Measurements from ENCODE around the gene ZNF740.
A peak's percentile ranks its signal among the peaks of the same experiment; 100 is the strongest.

ZNF740 gene

DNA sequence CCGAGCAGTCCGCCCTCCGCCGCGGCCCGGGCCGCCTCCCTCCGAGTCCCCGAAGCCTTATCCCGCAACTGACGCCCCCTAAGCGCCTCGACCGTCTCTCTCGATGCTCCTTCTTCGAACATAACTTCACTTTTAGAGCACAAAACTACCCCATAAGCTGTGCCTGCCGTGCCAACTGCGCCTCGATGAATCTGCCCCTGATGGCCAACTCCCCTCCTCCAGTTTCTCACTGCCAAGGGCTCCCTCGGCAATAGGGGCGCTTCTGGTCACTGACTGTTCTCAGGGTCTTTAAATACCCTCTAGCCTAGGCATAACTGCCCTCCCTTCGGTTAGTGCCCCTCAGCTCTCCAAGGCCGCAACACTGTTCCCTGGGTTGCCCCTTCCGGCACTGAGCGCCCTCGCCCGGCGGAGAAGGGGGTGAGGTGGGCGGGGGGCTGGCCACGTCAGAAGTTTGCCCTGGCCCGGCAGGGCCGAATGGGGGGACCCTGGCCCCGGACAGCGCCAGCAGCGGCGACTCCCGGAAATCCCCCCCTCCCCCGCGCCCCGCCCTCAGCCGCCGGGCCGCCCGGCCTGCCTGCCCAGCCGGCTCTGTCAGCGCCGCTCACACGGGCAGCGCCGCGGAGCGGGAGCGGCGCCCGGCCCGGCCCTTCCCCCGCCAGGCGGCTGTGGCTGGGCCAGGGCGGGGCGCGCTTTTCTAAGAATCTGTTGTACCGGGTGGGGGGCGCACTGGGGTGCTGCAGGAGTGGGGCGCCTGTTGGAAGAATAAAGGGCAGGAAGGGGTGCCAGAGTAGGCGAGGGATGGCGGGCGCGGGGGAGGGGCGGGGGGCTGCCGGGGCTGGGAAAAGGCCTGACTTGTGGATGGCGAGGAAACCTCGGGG lies 40.9 kb downstream of the ZNF740 start:
- H3K4me3 ChIP-seq (ENCODE audit: low read length): peak overlapping the region; percentile 58
- peaks cover 35% of the 10 kb centered on the region for H3K4me1 ChIP-seq (ENCODE audit: control insufficient read depth, insufficient read depth, low read length)
- H3K36me3 ChIP-seq (ENCODE audit: control insufficient read depth, insufficient read depth, low read length): no peaks in the 10 kb centered on the region
- no peaks in the 10 kb centered on the region; the same call in 1 of the 2 replicates for H3K27me3 ChIP-seq (ENCODE audit: control insufficient read depth, insufficient read depth, low read length)
- no peaks in the 10 kb centered on the region for H3K9me3 ChIP-seq (ENCODE audit: control insufficient read depth, insufficient read depth, low read length)
- H3K27ac ChIP-seq (ENCODE audit: low read length): no peak overlapping the region
- DNase-seq (ENCODE audit: low read depth, low spot score): no peak
- WGBS (ENCODE audit: insufficient coverage, insufficient read length): no CpG with 5 or more reads among the region's 72 CpGs

DNA sequence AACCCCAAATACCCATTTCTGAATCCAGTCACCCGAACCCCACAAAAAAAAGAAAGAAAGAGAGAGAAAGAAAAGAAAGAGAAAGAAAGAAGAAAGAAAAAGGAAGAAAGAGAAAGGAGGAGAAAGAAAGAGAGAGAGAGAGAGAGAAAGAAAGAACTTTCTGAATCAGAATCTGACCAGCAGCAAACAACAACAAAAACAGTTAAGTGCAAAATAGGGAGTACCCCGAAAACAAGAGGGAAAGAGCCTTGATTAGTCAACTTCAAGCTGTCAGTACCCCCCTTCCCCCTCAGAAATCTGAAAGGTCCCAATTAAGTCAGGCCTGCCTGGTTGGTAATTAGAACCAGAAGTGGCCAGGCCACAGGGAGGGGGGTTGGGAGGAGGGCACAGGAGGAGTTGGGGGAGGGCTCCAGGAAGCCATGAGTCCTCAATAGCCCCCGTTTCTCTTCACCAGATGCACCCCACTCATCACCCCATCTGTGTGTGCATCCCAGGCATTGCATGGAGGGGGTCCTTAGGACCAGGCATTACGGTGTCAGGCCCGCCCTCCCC lies 41.7 kb downstream of the ZNF740 start:
- Histone ChIP-seq H3K9me3 (ENCODE audit: control insufficient read depth, insufficient read depth, low read length) (no peaks in the 10 kb centered on the region), H3K4me1 (ENCODE audit: control insufficient read depth, insufficient read depth, low read length) (peaks cover 32% of the 10 kb centered on the region), H3K27ac (ENCODE audit: low read length) (no peak overlapping the region), H3K36me3 (ENCODE audit: control insufficient read depth, insufficient read depth, low read length) (no peaks in the 10 kb centered on the region), H3K4me3 (ENCODE audit: low read length) (no peak overlapping the region; the same call in 1 of the 2 replicates), H3K27me3 (ENCODE audit: control insufficient read depth, insufficient read depth, low read length) (no peaks in the 10 kb centered on the region; the same call in 1 of the 2 replicates)
- no CpG with 5 or more reads among the region's 5 CpGs for WGBS (ENCODE audit: insufficient coverage, insufficient read length)
- no peak for DNase-seq (ENCODE audit: low read depth, low spot score)

DNA sequence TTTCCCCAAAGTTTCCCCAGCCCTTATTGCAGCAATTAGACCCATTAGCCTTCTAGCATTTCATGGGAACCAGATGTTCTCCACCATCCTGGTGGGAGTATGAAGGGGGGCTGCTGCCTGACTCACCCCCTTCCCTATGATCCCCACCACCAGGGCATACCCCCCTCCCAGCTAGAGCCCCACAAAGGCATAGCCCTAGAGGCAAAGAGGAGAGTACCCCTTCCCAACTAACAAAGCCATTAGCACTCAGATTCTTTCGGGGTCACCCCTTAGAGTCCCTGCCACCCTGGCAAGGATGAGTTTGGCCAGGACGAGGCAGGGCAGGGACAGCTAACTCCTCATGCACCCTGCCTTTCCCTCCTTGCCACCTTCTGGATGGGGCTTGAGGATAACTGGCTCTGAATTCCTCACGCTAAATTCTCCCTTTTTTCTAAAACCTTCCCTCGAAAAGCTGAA lies 42.3 kb downstream of the ZNF740 start:
- Histone ChIP-seq H3K27ac (ENCODE audit: low read length) (no peak overlapping the region), H3K36me3 (ENCODE audit: control insufficient read depth, insufficient read depth, low read length) (no peaks in the 10 kb centered on the region), H3K4me1 (ENCODE audit: control insufficient read depth, insufficient read depth, low read length) (peaks cover 29% of the 10 kb centered on the region), H3K9me3 (ENCODE audit: control insufficient read depth, insufficient read depth, low read length) (no peaks in the 10 kb centered on the region), H3K27me3 (ENCODE audit: control insufficient read depth, insufficient read depth, low read length) (no peaks in the 10 kb centered on the region; the same call in 1 of the 2 replicates), H3K4me3 (ENCODE audit: low read length) (no peak overlapping the region)
- WGBS (ENCODE audit: insufficient coverage, insufficient read length): no CpG with 5 or more reads among the region's 4 CpGs
- DNase-seq (ENCODE audit: low read depth, low spot score): no peak

DNA sequence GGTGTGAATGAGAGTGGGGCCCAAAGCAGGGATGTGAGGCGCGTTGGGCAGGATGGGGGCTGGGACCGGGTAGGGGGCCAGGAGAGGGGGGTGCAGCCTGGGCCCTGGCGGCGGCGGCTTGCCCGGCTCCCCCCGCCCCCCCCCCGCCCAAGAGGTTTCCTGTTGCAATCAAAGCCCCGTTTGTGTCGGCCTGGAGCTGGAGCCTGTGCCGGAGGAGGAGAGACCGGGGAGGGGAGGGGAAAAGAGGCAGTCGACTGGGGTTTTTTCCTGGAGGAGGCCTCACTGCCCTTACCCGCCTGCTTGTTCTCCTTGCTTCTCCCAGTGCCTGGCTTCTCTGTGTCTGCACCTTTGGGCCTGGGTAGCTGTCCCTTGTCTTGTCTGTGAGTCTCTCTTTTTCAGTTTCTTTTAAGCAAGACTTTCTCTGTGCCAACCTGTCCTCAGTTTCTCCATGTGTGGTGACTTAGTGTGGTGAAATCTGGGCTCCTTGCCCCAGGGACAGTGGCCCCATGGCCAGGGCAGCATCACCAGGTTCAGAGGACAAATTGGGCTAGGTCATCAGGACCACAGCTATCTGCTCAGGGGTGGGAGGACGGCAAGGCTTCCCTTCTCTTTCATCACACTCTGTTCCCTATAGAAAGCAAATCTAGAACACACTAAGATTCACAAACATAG lies 43.0 kb downstream of the ZNF740 start:
- no peak overlapping the region for H3K4me3 ChIP-seq (ENCODE audit: low read length)
- H3K9me3 ChIP-seq (ENCODE audit: control insufficient read depth, insufficient read depth, low read length): no peaks in the 10 kb centered on the region
- no peak for DNase-seq (ENCODE audit: low read depth, low spot score)
- no peak overlapping the region for H3K27ac ChIP-seq (ENCODE audit: low read length)
- no peaks in the 10 kb centered on the region for H3K36me3 ChIP-seq (ENCODE audit: control insufficient read depth, insufficient read depth, low read length)
- H3K27me3 ChIP-seq (ENCODE audit: control insufficient read depth, insufficient read depth, low read length): no peaks in the 10 kb centered on the region; the same call in 1 of the 2 replicates
- no CpG with 5 or more reads among the region's 16 CpGs for WGBS (ENCODE audit: insufficient coverage, insufficient read length)
- H3K4me1 ChIP-seq (ENCODE audit: control insufficient read depth, insufficient read depth, low read length): peaks cover 28% of the 10 kb centered on the region

DNA sequence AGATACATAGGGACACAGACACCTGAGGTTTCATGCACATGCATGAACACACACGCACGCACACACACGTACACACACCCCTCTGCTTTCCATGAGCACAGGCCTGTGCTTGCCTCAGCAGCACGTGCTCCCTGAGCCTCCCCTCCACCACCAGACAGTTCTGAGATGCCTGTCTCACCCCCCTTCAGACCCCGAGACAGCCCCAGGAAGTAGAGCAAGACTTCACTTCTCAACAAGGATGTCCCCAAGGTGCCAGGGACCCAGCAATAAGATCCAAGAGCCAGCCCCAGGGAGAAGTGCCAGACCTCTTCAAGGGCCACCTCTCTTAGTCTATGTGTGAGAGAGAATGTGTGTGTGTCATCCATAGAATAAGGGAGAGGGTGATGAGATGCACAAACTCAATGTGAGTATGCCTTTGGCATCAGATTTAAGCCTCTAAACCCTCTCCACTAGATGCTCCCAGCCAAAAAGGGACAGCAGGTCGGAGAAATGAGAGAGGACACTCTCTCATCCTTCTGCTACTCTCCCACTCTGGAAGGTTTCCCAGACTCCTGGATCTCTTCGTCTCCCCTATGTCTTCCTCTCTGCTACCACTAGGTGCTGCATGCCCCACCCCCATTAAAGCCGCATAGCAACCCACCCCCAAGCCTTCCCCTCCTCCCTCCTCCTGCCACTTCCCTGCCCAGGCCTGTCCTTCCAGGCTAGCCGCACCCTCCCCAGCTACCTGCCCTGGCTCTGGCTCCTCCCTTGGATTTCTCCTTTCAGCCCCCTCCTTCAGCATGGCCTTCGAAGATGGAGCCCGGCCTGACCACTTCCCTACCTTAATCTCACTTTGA lies 43.8 kb downstream of the ZNF740 start:
- WGBS (ENCODE audit: insufficient coverage, insufficient read length): no CpG with 5 or more reads among the region's 11 CpGs
- Histone ChIP-seq H3K27ac (ENCODE audit: low read length) (no peak overlapping the region), H3K9me3 (ENCODE audit: control insufficient read depth, insufficient read depth, low read length) (no peaks in the 10 kb centered on the region), H3K4me3 (ENCODE audit: low read length) (no peak overlapping the region), H3K4me1 (ENCODE audit: control insufficient read depth, insufficient read depth, low read length) (peaks cover 27% of the 10 kb centered on the region), H3K36me3 (ENCODE audit: control insufficient read depth, insufficient read depth, low read length) (no peaks in the 10 kb centered on the region), H3K27me3 (ENCODE audit: control insufficient read depth, insufficient read depth, low read length) (no peaks in the 10 kb centered on the region; the same call in 1 of the 2 replicates)
- no peak for DNase-seq (ENCODE audit: low read depth, low spot score)

DNA sequence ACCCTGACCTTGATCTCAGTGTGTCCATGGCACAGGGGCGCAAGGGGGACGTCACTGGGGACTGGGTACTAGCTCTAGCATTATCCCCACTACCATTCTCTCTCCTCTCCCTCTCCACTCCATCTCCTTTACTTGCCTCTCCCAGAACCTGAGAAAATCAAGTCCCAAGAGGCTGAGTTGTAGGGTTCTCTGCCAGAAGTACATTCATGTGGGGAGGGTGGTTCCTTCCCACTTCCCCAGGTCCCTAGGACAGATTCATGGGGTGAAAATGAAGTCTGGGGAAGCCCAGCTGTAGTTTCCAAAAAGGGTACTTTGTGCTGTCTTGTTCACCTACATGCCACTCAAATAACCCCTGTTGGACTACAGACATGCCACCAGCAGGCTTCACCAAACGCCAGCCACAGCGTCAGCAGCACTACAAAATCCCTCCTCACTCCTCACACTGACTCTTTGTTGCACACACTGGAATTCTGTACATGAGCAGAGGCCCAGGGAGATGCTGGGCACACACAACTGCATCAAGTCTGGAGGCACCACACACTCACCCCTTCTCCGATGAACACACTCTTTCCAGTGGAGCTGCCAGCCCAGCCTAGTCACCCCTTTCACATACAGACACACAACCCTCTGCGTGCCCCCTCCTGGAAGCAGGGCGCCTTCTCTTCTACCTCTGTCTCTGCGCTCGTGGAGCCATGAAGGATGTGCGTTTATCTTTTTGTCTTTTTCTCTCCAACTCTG lies 44.5 kb downstream of the ZNF740 start:
- no CpG with 5 or more reads among the region's 10 CpGs for WGBS (ENCODE audit: insufficient coverage, insufficient read length)
- DNase-seq (ENCODE audit: low read depth, low spot score): no peak
- Histone ChIP-seq H3K4me3 (ENCODE audit: low read length) (no peak overlapping the region), H3K4me1 (ENCODE audit: control insufficient read depth, insufficient read depth, low read length) (peaks cover 27% of the 10 kb centered on the region), H3K27me3 (ENCODE audit: control insufficient read depth, insufficient read depth, low read length) (no peaks in the 10 kb centered on the region), H3K36me3 (ENCODE audit: control insufficient read depth, insufficient read depth, low read length) (no peaks in the 10 kb centered on the region), H3K9me3 (ENCODE audit: control insufficient read depth, insufficient read depth, low read length) (no peaks in the 10 kb centered on the region), H3K27ac (ENCODE audit: low read length) (no peak overlapping the region)

DNA sequence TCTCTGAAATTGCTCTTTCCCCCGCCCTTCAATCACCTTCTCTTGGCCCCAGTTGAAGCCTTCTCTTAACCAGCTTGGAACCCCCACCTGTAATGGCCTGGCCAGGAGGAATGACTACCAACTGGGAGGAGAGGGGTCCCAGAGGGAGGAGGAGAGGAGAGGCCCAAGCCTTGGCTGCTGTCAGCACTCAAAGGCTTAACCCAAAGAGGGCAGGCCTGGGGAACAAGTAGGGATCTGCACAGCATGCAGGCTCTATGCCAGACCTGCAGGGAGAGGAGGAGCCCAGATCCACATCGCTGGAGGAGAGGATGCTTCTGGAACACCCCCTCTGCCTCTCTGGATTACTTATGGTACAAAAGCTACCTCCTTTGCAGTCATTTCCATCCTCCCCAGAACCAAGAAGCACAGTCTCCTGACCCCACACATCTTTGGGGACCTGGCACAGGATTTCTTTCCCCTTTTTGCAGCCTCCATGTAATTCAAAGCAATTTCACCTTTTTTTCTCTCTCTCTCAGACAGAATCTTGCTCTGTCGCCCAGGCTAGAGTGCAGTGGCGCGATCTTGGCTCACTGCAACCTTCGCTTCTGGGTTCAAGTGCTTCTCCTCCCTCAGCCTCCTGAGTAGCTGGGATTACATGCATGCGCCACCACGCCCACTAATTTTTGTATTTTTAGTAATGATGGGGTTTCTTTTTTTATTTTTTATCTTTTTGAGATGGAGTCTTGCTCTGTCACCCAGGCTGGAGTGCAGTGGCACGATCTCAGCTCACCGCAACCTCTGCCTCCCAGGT lies 45.3 kb downstream of the ZNF740 start:
- DNase-seq (ENCODE audit: low read depth, low spot score): no peak
- no peaks in the 10 kb centered on the region for H3K27me3 ChIP-seq (ENCODE audit: control insufficient read depth, insufficient read depth, low read length)
- H3K36me3 ChIP-seq (ENCODE audit: control insufficient read depth, insufficient read depth, low read length): no peaks in the 10 kb centered on the region
- H3K4me3 ChIP-seq (ENCODE audit: low read length): no peak overlapping the region
- no peak overlapping the region for H3K27ac ChIP-seq (ENCODE audit: low read length)
- no CpG with 5 or more reads among the region's 10 CpGs for WGBS (ENCODE audit: insufficient coverage, insufficient read length)
- H3K4me1 ChIP-seq (ENCODE audit: control insufficient read depth, insufficient read depth, low read length): peaks cover 29% of the 10 kb centered on the region
- no peaks in the 10 kb centered on the region for H3K9me3 ChIP-seq (ENCODE audit: control insufficient read depth, insufficient read depth, low read length)

DNA sequence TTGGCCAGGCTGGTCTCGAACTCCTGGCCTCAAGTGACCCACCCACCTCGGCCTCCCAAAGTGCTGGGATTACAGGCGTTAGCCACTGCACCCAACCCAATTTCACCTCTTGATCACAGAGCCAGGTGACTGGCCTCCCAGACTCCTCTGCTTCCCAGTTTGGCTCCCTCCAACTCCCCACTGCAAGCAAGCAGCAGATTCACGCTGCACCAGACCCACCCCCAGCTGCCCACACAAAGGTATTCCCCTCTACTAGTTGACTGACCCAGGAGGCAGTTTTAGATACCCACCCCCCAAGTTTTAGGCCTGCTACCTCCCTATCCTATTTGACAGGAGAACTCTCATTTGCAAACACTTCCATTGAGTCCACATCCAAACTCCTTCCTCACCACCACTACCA lies 46.3 kb downstream of the ZNF740 start:
- H3K4me3 ChIP-seq (ENCODE audit: low read length): no peak overlapping the region
- DNase-seq (ENCODE audit: low read depth, low spot score): no peak
- WGBS (ENCODE audit: insufficient coverage, insufficient read length): no CpG with 5 or more reads among the region's 4 CpGs
- no peaks in the 10 kb centered on the region for H3K27me3 ChIP-seq (ENCODE audit: control insufficient read depth, insufficient read depth, low read length)
- H3K27ac ChIP-seq (ENCODE audit: low read length): no peak overlapping the region
- peaks cover 29% of the 10 kb centered on the region for H3K4me1 ChIP-seq (ENCODE audit: control insufficient read depth, insufficient read depth, low read length)
- no peaks in the 10 kb centered on the region for H3K36me3 ChIP-seq (ENCODE audit: control insufficient read depth, insufficient read depth, low read length)
- H3K9me3 ChIP-seq (ENCODE audit: control insufficient read depth, insufficient read depth, low read length): no peaks in the 10 kb centered on the region

DNA sequence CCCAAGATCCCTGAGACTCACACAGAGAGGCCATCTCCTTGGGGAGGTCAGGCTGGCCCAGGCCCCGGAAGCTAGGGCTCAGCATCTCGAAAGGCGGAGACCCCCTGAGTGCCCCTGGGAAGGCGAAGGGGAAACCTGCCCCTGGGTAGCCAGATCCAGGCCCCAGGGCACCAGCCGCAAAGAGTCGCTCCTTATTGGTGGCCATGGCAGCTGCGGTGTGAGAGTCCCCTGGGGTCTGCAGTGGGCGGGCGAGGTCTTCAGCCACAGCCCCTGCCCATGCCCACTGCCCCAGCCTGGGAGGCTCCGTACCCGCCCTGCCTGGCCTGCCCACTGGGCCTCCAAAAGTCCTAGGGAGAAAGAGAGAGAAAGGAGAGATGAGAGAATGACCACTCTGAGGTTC lies 46.8 kb downstream of the ZNF740 start:
- H3K9me3 ChIP-seq (ENCODE audit: control insufficient read depth, insufficient read depth, low read length): no peaks in the 10 kb centered on the region
- no peak overlapping the region for H3K27ac ChIP-seq (ENCODE audit: low read length)
- DNase-seq (ENCODE audit: low read depth, low spot score): no peak
- no peaks in the 10 kb centered on the region for H3K36me3 ChIP-seq (ENCODE audit: control insufficient read depth, insufficient read depth, low read length)
- WGBS (ENCODE audit: insufficient coverage, insufficient read length): no CpG with 5 or more reads among the region's 11 CpGs
- no peaks in the 10 kb centered on the region for H3K27me3 ChIP-seq (ENCODE audit: control insufficient read depth, insufficient read depth, low read length)
- H3K4me3 ChIP-seq (ENCODE audit: low read length): no peak overlapping the region
- peaks cover 27% of the 10 kb centered on the region for H3K4me1 ChIP-seq (ENCODE audit: control insufficient read depth, insufficient read depth, low read length)

All from iPS DF 6.9 (cell line).